ENCODE measurements around the gene C16orf86. TPM values are rescaled to one million over a fixed set of nuclear protein-coding genes. Genes with fewer than 3 reads are reported as not detected.

C16orf86 gene
- total and polyA plus RNA-seq, 5 donors: 3.9 to 6.2 (median 5.3) TPM

DNA sequence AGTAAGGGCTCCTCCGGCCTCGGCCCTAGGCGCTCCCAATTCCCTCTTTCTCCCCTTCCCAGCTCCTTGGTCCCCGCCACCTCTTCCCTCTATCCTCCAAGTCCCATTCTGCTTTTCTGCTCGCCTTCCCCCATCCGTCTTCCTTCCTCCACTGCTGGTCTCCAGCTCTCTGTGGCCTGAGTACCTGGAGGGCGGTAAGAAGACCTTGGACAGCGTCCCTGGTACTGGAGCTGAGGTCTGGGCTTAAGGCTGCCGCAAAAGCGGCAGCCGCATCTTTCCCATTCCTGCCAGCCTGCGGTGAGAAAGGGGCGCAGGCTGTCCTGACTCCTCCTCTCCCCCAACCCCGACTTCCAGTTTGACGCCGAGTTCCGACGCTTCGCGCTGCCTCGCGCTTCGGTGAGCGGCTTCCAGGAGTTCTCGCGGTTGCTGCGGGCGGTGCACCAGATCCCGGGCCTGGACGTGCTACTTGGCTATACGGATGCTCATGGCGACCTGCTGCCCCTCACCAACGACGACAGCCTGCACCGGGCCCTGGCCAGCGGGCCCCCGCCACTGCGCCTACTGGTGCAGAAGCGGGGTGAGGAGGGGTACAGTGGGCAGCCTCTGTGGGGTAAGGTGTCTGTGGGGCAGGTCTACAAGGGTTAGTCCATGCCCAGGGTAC lies 5.4 kb upstream of the C16orf86 start:
- no peaks in the 10 kb centered on the region for H3K27me3 ChIP-seq (ENCODE audit: control insufficient read depth, insufficient read depth)
- WGBS: 12% methylated on average over 39 of the region's 39 CpGs
- DNase-seq (peak in 2 of 3 donors; percentile 54 to 70), ATAC-seq (no peak)
- H3K27ac ChIP-seq (ENCODE audit: low read length): peak overlapping the region; percentile 18
- H3K4me3 ChIP-seq (ENCODE audit: low read length): peak overlapping the region; percentile 68
- H3K4me1 ChIP-seq (ENCODE audit: control insufficient read depth, insufficient read depth, low read length): peaks cover 2% of the 10 kb centered on the region
- H3K9me3 ChIP-seq (ENCODE audit: control insufficient read depth, low read length): no peaks in the 10 kb centered on the region
- intact Hi-C loops (cut with DNase I): loop anchor here (10.0 kb wide), 2 partner anchors 96 to 136 kb away; partner anchors contain the start of genes CTCF (in 3 of the 4) and RIPOR1 (in 1 of the 4)

DNA sequence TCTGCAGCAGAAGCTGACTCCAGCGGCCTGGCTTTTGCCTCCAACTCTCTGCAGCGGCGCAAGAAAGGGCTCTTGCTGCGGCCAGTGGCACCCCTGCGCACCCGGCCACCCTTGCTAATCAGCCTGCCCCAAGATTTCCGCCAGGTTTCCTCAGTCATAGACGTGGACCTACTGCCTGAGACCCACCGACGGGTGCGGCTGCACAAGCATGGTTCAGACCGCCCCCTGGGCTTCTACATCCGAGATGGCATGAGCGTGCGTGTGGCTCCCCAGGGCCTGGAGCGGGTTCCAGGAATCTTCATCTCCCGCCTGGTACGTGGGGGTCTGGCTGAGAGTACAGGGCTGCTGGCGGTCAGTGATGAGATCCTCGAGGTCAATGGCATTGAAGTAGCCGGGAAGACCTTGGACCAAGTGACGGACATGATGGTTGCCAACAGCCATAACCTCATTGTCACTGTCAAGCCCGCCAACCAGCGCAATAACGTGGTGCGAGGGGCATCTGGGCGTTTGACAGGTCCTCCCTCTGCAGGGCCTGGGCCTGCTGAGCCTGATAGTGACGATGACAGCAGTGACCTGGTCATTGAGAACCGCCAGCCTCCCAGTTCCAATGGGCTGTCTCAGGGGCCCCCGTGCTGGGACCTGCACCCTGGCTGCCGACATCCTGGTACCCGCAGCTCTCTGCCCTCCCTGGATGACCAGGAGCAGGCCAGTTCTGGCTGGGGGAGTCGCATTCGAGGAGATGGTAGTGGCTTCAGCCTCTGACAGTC lies 4.5 kb upstream of the C16orf86 start:
- no peak for ATAC-seq
- H3K4me1 ChIP-seq (ENCODE audit: control insufficient read depth, insufficient read depth, low read length): peaks cover 2% of the 10 kb centered on the region

DNA sequence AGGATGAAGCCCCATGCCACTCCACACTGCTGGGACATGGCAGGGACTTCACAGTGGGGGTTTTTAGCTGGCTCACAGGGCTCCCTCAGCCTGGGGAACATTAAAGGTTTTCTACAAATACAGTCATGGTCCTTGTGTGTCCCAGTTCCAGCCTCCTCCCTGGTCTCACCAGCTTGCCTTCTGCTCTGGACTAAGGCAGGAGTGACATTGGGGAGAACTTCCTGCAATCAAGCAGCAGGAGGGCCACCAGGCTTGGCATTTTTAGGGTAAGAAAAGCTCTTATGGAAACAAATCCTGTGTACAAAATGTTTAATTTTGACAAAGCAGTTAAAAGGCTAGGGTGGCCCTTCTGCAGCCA lies 4.0 kb upstream of the C16orf86 start:
- intact Hi-C loops (cut with DNase I): loop anchor here (10.0 kb wide), 2 partner anchors 98 to 138 kb away; partner anchors contain the start of genes CTCF (in 3 of the 4) and RIPOR1 (in 1 of the 4)
- no peaks in the 10 kb centered on the region for H3K27me3 ChIP-seq (ENCODE audit: control insufficient read depth, insufficient read depth)
- no peak for DNase-seq
- no peak for ATAC-seq
- H3K4me1 ChIP-seq (ENCODE audit: control insufficient read depth, insufficient read depth, low read length): peaks cover 4% of the 10 kb centered on the region
- H3K27ac ChIP-seq (ENCODE audit: low read length): no peak overlapping the region
- no peaks in the 10 kb centered on the region for H3K9me3 ChIP-seq (ENCODE audit: control insufficient read depth, low read length)
- no peak overlapping the region for H3K4me3 ChIP-seq (ENCODE audit: low read length)

More for the DNA sequence above, 4.5 kb upstream of the C16orf86 start:
- WGBS: 94% methylated on average over 34 of the region's 34 CpGs
- H3K9me3 ChIP-seq (ENCODE audit: control insufficient read depth, low read length): no peaks in the 10 kb centered on the region
- intact Hi-C loops (cut with DNase I): loop anchor here (10.0 kb wide), 2 partner anchors 97 to 137 kb away; partner anchors contain the start of genes CTCF (in 3 of the 4) and RIPOR1 (in 1 of the 4)
- no peak overlapping the region for H3K27ac ChIP-seq (ENCODE audit: low read length)
- H3K4me3 ChIP-seq (ENCODE audit: low read length): no peak overlapping the region
- peak; percentile 28 to 66 (median 62) for DNase-seq
- no peaks in the 10 kb centered on the region for H3K27me3 ChIP-seq (ENCODE audit: control insufficient read depth, insufficient read depth)

DNA sequence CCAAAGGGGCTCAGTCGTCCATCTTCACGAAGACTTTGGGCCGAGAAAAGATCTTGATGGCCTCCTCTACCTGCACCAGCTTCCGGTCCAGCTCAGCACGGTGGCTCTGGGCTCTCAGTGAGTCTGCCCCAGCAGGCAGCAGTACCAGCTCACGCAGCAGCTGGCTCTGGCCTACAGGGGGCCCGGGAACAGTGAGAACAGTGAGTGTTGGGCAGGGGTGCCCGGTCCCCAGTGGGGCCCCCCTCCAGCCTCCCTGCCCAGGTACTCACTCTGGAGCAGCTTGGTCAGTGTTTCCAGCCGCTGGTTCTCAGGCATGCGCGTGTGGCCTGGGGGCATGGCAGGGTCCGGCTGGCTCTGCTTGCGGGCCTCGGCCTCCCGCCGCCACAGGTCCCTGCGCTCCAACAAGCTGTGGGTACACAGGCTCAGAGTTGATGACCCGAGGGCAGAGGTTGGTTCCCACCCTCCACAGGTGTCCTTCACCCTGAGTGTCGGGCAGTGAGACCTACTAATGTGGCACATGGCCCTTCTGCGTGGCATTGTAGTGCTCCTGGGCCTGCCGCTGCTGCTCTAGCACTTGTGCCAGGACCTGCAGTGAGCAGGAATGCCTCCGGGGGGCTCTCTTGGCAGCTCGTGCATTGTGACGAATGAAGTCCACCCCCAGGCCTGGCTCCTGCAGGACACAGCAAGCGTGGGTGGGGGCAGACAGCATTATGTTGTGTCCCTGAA lies 3.3 kb upstream of the C16orf86 start:
- no peak overlapping the region for H3K4me3 ChIP-seq (ENCODE audit: low read length)
- no peaks in the 10 kb centered on the region for H3K27me3 ChIP-seq (ENCODE audit: control insufficient read depth, insufficient read depth)
- no peak for ATAC-seq
- H3K4me1 ChIP-seq (ENCODE audit: control insufficient read depth, insufficient read depth, low read length): peaks cover 5% of the 10 kb centered on the region
- no peak overlapping the region for H3K27ac ChIP-seq (ENCODE audit: low read length)
- H3K9me3 ChIP-seq (ENCODE audit: control insufficient read depth, low read length): no peaks in the 10 kb centered on the region
- DNase-seq: peak in 2 of 3 donors; percentile 62 to 71
- 84% methylated on average over 25 of the region's 25 CpGs for WGBS
- intact Hi-C loops (cut with DNase I): loop anchor here (10.0 kb wide), 2 partner anchors 99 to 139 kb away; partner anchors contain the start of genes CTCF (in 3 of the 4) and RIPOR1 (in 1 of the 4)

DNA sequence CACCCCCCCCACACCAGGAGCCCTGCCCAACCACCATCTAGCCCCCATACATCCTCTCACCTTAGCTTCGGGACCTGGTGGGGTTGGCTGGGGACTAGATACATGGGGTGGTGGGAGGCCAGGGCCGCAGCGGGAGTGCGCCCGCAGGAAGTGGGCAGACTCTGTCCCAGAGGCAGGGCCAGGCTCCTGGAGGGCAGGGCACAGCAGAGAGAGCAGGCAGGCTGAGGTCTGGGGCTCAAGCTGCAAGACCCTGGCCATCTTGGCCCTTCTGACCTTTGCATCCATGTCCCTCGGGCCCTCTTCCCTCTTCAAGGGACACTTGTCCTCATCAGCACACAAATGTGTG lies 2.8 kb upstream of the C16orf86 start:
- Histone ChIP-seq H3K27ac (ENCODE audit: low read length) (no peak overlapping the region), H3K27me3 (ENCODE audit: control insufficient read depth, insufficient read depth) (no peaks in the 10 kb centered on the region), H3K4me1 (ENCODE audit: control insufficient read depth, insufficient read depth, low read length) (peaks cover 5% of the 10 kb centered on the region), H3K9me3 (ENCODE audit: control insufficient read depth, low read length) (no peaks in the 10 kb centered on the region), H3K4me3 (ENCODE audit: low read length) (no peak overlapping the region)
- 93% methylated on average over 6 of the region's 6 CpGs for WGBS
- peak in 1 of 3 donors; percentile 60 for DNase-seq
- intact Hi-C loops (cut with DNase I): loop anchor here (10.0 kb wide), 2 partner anchors 99 to 139 kb away; partner anchors contain the start of genes CTCF (in 3 of the 4) and RIPOR1 (in 1 of the 4)
- ATAC-seq: no peak

DNA sequence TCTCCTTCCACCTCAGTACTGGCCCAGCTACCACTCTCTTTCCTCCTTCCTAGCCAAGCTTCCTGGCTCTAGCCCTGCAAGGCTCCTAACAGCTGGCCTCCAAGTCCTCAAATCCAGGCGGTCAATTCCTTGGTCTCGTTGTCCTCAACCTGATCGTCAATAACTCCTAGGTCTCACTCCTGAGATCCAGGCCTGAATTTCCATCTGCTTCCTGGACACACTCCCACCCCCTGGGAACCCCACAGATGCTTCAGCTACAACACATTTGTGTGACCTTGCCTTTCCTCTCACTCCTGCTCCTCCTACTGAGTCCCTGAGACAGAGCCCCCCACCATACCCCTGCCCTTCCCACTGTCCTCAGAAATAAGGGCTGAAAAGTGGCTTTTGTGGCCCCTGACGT lies 2.4 kb upstream of the C16orf86 start:
- WGBS: 81% methylated on average over 4 of the region's 4 CpGs
- Histone ChIP-seq H3K9me3 (ENCODE audit: control insufficient read depth, low read length) (no peaks in the 10 kb centered on the region), H3K27me3 (ENCODE audit: control insufficient read depth, insufficient read depth) (no peaks in the 10 kb centered on the region), H3K4me3 (ENCODE audit: low read length) (no peak overlapping the region), H3K4me1 (ENCODE audit: control insufficient read depth, insufficient read depth, low read length) (peaks cover 5% of the 10 kb centered on the region), H3K27ac (ENCODE audit: low read length) (no peak overlapping the region)
- DNase-seq: no peak
- intact Hi-C loops (cut with DNase I): loop anchor here (10.0 kb wide), 2 partner anchors 99 to 139 kb away; partner anchors contain the start of genes CTCF (in 3 of the 4) and RIPOR1 (in 1 of the 4)
- no peak for ATAC-seq

DNA sequence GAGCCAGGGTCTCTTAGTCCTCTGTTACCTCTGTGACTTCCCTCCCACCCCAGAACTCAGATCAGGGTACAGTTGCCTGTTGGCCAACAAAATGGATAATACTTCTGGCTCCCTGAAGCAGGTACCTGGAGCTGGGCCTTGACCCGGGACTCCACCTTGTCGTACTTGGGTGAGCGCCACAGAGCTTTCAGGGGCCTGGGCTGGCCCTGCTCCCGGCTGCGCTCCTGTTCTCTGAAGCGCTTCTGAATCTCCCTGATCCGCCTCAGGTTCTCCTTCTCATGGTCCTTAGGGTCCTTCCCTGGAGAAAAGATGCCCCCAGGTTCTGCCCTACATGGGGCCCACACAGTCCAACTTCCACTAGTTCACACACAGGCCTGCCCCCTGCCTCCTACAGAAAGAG lies 1.7 kb upstream of the C16orf86 start:
- WGBS: 97% methylated on average over 7 of the region's 7 CpGs
- intact Hi-C loops (cut with DNase I): loop anchor here (5.0 to 10.0 kb wide), 3 partner anchors 100 to 143 kb away; partner anchors contain the start of genes CTCF (in 3 of the 4) and RIPOR1 (in 1 of the 4)
- Histone ChIP-seq H3K27ac (ENCODE audit: low read length) (no peak overlapping the region), H3K27me3 (ENCODE audit: control insufficient read depth, insufficient read depth) (no peaks in the 10 kb centered on the region), H3K4me1 (ENCODE audit: control insufficient read depth, insufficient read depth, low read length) (peaks cover 5% of the 10 kb centered on the region), H3K4me3 (ENCODE audit: low read length) (no peak overlapping the region), H3K9me3 (ENCODE audit: control insufficient read depth, low read length) (no peaks in the 10 kb centered on the region)
- ATAC-seq (no peak), DNase-seq (peak in 1 of 3 donors; percentile 44)

DNA sequence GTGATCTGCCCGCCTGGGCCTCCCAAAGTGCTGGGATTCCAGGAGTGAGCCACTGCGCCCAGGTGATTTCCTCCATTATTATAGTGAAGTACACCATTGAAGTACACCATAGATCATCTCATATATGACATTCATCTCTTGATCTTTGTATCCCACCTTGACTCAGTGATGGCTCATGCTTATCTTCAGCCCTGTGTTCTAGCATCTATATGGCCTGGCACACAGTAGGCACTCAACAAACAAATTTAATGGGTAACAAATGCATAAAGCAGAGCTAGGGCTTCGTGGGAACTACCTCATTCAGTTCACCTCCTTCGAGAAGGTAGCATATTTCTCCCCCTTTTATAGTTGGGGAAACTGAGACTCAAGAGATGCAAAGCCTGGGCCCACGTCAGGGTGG lies 1.0 kb upstream of the C16orf86 start:
- DNase-seq (no peak), ATAC-seq (no peak)
- Histone ChIP-seq H3K27ac (ENCODE audit: low read length) (no peak overlapping the region), H3K4me1 (ENCODE audit: control insufficient read depth, insufficient read depth, low read length) (peaks cover 5% of the 10 kb centered on the region), H3K27me3 (ENCODE audit: control insufficient read depth, insufficient read depth) (no peaks in the 10 kb centered on the region), H3K9me3 (ENCODE audit: control insufficient read depth, low read length) (no peaks in the 10 kb centered on the region), H3K4me3 (ENCODE audit: low read length) (peak overlapping the region; percentile 77)
- WGBS: 76% methylated on average over 5 of the region's 5 CpGs
- intact Hi-C loops (cut with DNase I): loop anchor here (5.0 to 10.0 kb wide), 3 partner anchors 101 to 143 kb away; partner anchors contain the start of genes CTCF (in 3 of the 4) and RIPOR1 (in 1 of the 4)

DNA sequence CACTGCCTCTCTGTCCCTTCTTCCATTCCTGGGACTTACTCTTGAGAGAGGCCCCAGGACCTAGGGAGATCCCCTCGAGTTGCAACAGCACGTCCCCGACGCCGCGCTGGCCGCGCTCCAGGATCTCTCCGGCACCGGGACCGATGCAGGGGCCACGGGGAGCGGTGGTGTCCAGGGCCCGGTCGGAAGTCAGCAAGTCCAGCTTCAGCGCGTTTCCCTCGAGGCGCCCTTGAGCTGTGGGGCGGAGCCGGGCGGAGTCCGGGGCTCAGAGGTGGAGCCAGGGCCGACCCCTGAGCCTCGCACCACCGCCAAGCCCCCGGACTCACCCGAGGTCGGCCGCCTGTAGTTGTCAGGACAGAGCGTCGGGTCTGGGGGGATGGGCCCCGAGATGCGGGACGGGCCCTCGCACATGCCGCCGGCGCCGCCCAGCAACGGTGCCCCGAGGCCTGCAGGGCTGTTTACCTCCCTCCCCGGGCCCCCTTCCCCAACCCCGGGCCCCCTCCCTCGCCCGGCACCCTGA lies 522 bp upstream of the C16orf86 start:
- 2% methylated on average over 46 of the region's 46 CpGs for WGBS
- DNase-seq (peak; percentile 60 to 84 (median 80)), ATAC-seq (peak; percentile 8 to 9)
- Histone ChIP-seq H3K27me3 (ENCODE audit: control insufficient read depth, insufficient read depth) (no peaks in the 10 kb centered on the region), H3K4me3 (ENCODE audit: low read length) (peak overlapping the region; percentile 77), H3K9me3 (ENCODE audit: control insufficient read depth, low read length) (no peaks in the 10 kb centered on the region), H3K4me1 (ENCODE audit: control insufficient read depth, insufficient read depth, low read length) (peaks cover 5% of the 10 kb centered on the region), H3K27ac (ENCODE audit: low read length) (no peak overlapping the region)
- intact Hi-C loops (cut with DNase I): loop anchor here (2.0 to 10.0 kb wide), 4 partner anchors 101 to 145 kb away; partner anchors contain the start of genes CTCF (in 3 of the 4) and RIPOR1 (in 1 of the 4)

DNA sequence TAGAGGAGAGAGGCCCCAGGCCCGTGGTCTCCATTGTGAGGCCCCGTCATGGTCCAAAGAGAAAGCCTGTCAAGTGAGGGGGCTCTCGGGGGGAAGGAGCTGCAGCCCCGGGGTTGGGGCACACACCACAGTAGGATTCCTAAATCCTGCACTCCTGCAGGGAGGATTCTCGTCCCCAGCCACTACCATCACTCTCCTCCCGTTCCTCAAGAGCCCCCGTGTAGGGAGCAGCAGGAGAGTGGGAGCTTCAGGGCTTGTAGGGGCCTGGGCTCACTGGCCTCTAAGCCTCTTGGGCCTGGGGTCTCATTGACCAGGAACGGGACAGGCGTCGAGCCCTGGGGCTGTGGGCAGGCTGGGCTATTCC lies 821 bp downstream of the C16orf86 start:
- Histone ChIP-seq H3K9me3 (ENCODE audit: control insufficient read depth, low read length) (no peaks in the 10 kb centered on the region), H3K27me3 (ENCODE audit: control insufficient read depth, insufficient read depth) (no peaks in the 10 kb centered on the region), H3K4me1 (ENCODE audit: control insufficient read depth, insufficient read depth, low read length) (peaks cover 5% of the 10 kb centered on the region), H3K27ac (ENCODE audit: low read length) (peak overlapping the region; percentile 75), H3K4me3 (ENCODE audit: low read length) (peak overlapping the region; percentile 77)
- ATAC-seq (no peak), DNase-seq (no peak)
- 34% methylated on average over 10 of the region's 10 CpGs for WGBS
- intact Hi-C loops (cut with DNase I): loop anchor here (2.0 to 10.0 kb wide), 4 partner anchors 103 to 147 kb away; partner anchors contain the start of genes CTCF (in 3 of the 4) and RIPOR1 (in 1 of the 4)
